Cardiac muscle cell (in vitro differentiated cells and primary cell): ENCODE data around the gene NUDC. TPM values are rescaled to one million over a fixed set of nuclear protein-coding genes. Genes with fewer than 3 reads are reported as not detected.
"Not testable (repeated sequence)": the region's sequence is repeated elsewhere in the genome, so short reads cannot be mapped to it uniquely, and the experiment has no call there.

ENCODE experiments used
- DNase-seq, 2 donors: peaks; one replicate each; pipeline versions ENCODE4 v3.0.0 to v3.0.0-alpha.2; 2010 to 2017; ENCODE audit warnings: low read depth in 1 of 2, low spot score in 1 of 2
- H3K27ac ChIP-seq: fragments of 200-600 bp; sonication (generic); 2 replicates; pipeline ENCODE4 v1.5.1; 2016
- H3K27me3 ChIP-seq: fragments of 200-600 bp; sonication (generic); 2 replicates; pipeline ENCODE4 v1.6.0; 2016; ENCODE audit warnings: control low read depth
- H3K36me3 ChIP-seq: fragments of 200-600 bp; sonication (generic); 2 replicates; pipeline ENCODE4 v1.5.1; 2016; ENCODE audit warnings: control low read depth
- H3K4me1 ChIP-seq: fragments of 200-600 bp; sonication (generic); 2 replicates; pipeline ENCODE4 v1.8.1; 2017; ENCODE audit warnings: low read depth, mild to moderate bottlenecking, mixed run types
- H3K4me3 ChIP-seq: fragments of 200-600 bp; sonication (generic); 2 replicates; pipeline ENCODE4 v1.5.1; 2016; ENCODE audit warnings: mild to moderate bottlenecking
- H3K9me3 ChIP-seq: fragments of 200-600 bp; sonication (generic); 2 replicates; pipeline ENCODE4 v1.5.1; 2017; ENCODE audit warnings: low read depth, mild to moderate bottlenecking, control low read depth
- polyA plus RNA-seq: library from polyadenylated mRNA; unstranded; fragments of >200 nt; fragmentation: Nextera tagmentation; extraction: Ambion mirVana; gene quantifications from 2 replicates; pipeline ENCODE4 v1.2.1, GENCODE V29; 2016
- total RNA-seq: library from RNA; depleted of rRNA; stranded (reverse); fragments of >200 nt; gene quantifications from 2 replicates; pipeline ENCODE4 v1.2.3, GENCODE V29; 2016
- TF ChIP-seq, protein P1 (sequence below): IDR thresholded peaks from 2 replicates; pipeline ENCODE4 v1.5.1; 2012; ENCODE audit warnings: low read depth, mild to moderate bottlenecking, low read length

NUDC gene
- total and polyA plus RNA-seq, 2 experiments from 2014 or later: 99.6 to 192 TPM

DNA sequence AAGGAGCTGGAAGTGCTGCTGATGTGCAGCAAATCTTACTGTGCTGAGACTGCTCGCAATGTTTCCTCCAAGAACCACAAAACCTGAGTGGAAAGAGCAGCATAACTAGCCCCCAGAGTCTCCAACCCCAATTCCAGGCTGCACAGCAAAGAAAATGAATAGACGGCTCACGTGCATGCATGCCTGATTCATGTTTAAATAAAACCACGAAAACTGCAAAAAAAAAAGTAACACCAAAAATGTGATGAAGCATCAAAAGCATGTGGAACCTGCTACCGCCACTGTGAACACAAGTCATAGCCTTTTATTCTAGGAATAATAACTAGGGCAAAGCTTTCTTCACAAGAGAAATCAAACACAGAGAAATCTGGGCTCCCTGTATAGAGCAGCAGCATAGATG, 62.3 kb downstream of the NUDC start:
- Histone ChIP-seq H3K4me1 (no peaks in the 10 kb centered on the region), H3K27me3 (peaks cover 26% of the 10 kb centered on the region), H3K27ac (no peak overlapping the region), H3K9me3 (no peaks in the 10 kb centered on the region), H3K36me3 (no peaks in the 10 kb centered on the region), H3K4me3 (no peak overlapping the region)
- DNase-seq: no peak
- TF ChIP-seq, protein P1, sequence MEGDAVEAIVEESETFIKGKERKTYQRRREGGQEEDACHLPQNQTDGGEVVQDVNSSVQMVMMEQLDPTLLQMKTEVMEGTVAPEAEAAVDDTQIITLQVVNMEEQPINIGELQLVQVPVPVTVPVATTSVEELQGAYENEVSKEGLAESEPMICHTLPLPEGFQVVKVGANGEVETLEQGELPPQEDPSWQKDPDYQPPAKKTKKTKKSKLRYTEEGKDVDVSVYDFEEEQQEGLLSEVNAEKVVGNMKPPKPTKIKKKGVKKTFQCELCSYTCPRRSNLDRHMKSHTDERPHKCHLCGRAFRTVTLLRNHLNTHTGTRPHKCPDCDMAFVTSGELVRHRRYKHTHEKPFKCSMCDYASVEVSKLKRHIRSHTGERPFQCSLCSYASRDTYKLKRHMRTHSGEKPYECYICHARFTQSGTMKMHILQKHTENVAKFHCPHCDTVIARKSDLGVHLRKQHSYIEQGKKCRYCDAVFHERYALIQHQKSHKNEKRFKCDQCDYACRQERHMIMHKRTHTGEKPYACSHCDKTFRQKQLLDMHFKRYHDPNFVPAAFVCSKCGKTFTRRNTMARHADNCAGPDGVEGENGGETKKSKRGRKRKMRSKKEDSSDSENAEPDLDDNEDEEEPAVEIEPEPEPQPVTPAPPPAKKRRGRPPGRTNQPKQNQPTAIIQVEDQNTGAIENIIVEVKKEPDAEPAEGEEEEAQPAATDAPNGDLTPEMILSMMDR: no peak

DNA sequence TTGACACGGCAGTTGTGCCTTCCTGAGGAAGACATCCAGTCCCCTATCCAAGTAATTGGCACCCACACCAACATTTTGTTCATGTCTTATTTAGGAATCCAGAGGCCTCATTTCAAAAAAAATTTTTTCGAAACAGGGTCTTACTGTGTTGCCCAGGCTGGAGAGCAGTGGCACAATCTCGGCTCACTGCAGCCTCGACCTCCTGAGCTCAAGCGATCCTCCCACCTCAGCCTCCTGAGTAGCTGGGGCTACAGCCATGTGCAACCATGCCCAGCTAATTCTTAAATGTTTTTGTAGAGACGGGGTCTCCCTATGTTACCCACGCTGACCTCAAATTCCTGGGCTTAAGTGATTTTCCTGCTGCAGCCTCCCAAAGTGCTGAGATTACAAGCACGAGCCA, 62.7 kb downstream of the NUDC start:
- Histone ChIP-seq H3K4me3 (no peak overlapping the region), H3K36me3 (no peaks in the 10 kb centered on the region), H3K27ac (no peak overlapping the region), H3K9me3 (no peaks in the 10 kb centered on the region), H3K27me3 (peaks cover 26% of the 10 kb centered on the region), H3K4me1 (no peaks in the 10 kb centered on the region)
- no peak for DNase-seq
- TF ChIP-seq, protein P1: no peak

DNA sequence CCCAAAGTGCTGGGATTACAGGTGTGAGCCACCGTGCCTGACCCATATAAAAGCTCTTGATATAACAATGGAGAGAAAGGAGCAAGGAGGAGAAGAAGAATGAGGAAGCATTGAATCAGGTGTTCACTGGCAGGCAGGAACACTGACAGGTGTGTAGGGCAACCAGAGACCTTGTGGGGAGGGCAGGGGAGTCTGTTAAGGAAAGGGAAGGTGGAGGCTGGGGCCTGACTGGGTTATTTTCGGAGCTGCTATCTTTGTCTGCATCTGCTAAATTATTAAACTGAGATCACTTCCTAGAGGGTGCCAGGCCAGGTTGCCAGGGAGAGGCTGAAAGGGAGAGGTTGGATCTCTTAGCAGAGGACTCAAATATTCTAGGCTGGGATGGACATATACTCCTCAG, 65.1 kb downstream of the NUDC start:
- Histone ChIP-seq H3K4me3 (no peak overlapping the region), H3K4me1 (no peaks in the 10 kb centered on the region), H3K36me3 (no peaks in the 10 kb centered on the region), H3K27me3 (peaks cover 34% of the 10 kb centered on the region), H3K27ac (no peak overlapping the region), H3K9me3 (no peaks in the 10 kb centered on the region)
- DNase-seq: no peak
- TF ChIP-seq, protein P1: no peak

DNA sequence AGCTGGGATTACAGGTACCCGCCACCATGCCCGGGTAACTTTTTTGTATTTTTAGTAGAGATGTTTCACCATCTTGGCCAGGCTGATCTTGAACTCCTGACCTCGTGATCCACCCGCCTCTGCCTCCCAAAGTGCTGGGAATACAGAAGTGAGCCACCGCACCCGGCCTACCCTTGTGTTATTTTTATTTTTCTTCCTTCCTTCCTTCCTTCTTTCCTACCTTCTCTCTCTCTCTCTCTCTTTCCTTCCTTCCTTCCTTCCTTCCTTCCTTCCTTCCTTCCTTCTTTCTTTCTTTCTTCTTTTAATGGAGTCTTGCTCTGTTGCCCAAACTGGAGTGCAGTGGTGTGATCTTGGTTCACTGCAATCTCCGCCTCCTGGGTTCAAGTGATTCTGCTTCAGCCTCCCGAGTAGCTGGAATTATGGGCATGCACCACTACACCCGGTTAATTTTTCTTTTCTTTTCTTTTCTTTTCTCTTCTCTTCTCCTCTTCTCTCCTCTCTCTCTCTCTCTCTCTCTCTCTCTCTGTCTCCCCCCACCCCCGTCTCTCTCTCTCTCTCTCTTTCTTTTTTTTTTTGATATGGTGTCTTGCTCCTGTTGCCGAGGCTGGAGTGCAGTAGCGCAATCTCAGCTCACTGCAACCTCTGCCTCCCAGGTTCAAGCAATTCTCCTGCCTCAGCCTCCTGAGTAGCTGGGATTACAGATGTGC, 68.0 kb downstream of the NUDC start:
- H3K27ac ChIP-seq, H3K4me3 ChIP-seq, H3K36me3 ChIP-seq, H3K9me3 ChIP-seq, H3K4me1 ChIP-seq, DNase-seq: not testable (repeated sequence)
- H3K27me3 ChIP-seq: peaks cover 34% of the 10 kb centered on the region

DNA sequence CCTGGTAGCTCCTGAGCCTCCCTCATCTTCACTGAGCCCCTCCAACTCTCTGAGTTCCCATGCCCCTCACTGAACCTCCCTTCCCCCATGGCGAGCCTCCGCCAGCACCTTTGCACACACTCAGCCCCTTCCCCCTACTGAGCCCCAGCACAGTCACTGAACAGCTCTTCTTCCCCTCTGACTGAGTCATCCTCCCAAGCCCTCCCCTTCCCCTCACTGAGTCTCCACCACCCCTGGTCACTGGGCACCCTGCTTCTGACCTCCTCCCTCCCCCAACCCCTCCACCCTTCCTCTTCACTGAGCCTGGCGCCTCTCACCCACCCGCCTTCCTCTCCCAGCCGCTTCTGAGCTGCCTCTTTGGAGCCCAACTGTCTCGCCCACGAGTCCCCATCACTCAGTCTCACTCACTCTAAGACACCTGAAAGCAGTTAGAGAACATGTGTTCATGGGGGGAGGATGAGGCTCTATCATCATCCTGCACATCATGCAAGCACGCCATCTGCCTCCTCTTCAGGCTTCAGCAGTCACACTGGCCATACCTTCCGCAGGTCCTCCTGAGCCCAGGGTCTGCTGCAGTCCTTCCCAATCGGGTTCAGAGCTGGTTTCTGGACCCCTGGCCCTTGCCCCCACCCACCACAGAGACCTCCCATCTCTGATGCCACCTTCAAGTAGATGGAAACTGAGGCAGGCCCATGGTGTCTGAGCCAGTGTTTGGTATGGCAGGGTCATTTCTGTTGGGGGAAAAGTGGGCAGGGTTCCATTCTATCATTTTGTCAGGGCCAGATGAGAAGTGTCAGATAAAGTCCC, 70.0 kb downstream of the NUDC start:
- peaks cover 8% of the 10 kb centered on the region for H3K4me1 ChIP-seq
- DNase-seq: no peak

More for the DNA sequence above, 70.0 kb downstream of the NUDC start:
- TF ChIP-seq, protein P1: no peak
- no peak overlapping the region for H3K27ac ChIP-seq
- H3K36me3 ChIP-seq: no peaks in the 10 kb centered on the region
- H3K9me3 ChIP-seq: no peaks in the 10 kb centered on the region
- H3K27me3 ChIP-seq: peaks cover 32% of the 10 kb centered on the region
- no peak overlapping the region for H3K4me3 ChIP-seq
